ENCODE measurements around the gene GSK3B. TPM values are rescaled to one million over a fixed set of nuclear protein-coding genes. Genes with fewer than 3 reads are reported as not detected.

Gene GSK3B
- total and polyA plus RNA-seq, 12 donors: 7.5 to 57.1 (median 46.1) TPM

- TF ChIP-seq CTCF (IDR thresholded peaks at IDR 0.05): no peak
- Histone ChIP-seq H3K9me3 (no peaks in the 10 kb centered on the region), H3K36me3 (no peaks in the 10 kb centered on the region), H3K4me1 (no peaks in the 10 kb centered on the region), H3K27me3 (no peaks in the 10 kb centered on the region), H3K27ac (no peak overlapping the region), H3K4me3 (no peak overlapping the region)
- no peak for DNase-seq
- intact Hi-C loops (cut with DNase I): no loop called here
- WGBS, 2 donors: 94 to 99% methylated on average over 4 of the region's 4 CpGs
- no peak for ATAC-seq
These were observed 44.9 kb upstream of the GSK3B start for GRCh38 chr3:120139140-120139539.

- Histone ChIP-seq H3K27ac (no peak overlapping the region), H3K27me3 (no peaks in the 10 kb centered on the region), H3K4me1 (no peaks in the 10 kb centered on the region), H3K9me3 (no peaks in the 10 kb centered on the region), H3K4me3 (no peak overlapping the region), H3K36me3 (no peaks in the 10 kb centered on the region)
- DNase-seq (no peak), ATAC-seq (no peak)
- TF ChIP-seq CTCF (IDR thresholded peaks at IDR 0.05): no peak
- whole genome bisulfite sequencing, 2 donors: 52 to 61% methylated on average over 2 of the region's 2 CpGs
- intact Hi-C loops (cut with DNase I): no loop called here
These were observed 43.3 kb upstream of the GSK3B start for GRCh38 chr3:120137548-120137947.

- no peak for TF ChIP-seq CTCF (IDR thresholded peaks at IDR 0.05)
- Histone ChIP-seq H3K4me1 (no peaks in the 10 kb centered on the region), H3K4me3 (no peak overlapping the region), H3K27me3 (no peaks in the 10 kb centered on the region), H3K36me3 (no peaks in the 10 kb centered on the region), H3K9me3 (no peaks in the 10 kb centered on the region), H3K27ac (no peak overlapping the region)
- 83 to 90% methylated on average over 3 of the region's 3 CpGs for WGBS, 2 donors
- intact Hi-C loops (cut with DNase I): no loop called here
- ATAC-seq (no peak), DNase-seq (no peak)
These were observed 36.4 kb upstream of the GSK3B start for GRCh38 chr3:120130656-120131055.

GRCh38 chr3:120129718-120130513 lies 35.7 kb upstream of the GSK3B start:
- Histone ChIP-seq H3K4me3 (no peak overlapping the region), H3K4me1 (no peaks in the 10 kb centered on the region), H3K9me3 (no peaks in the 10 kb centered on the region), H3K27me3 (no peaks in the 10 kb centered on the region), H3K36me3 (no peaks in the 10 kb centered on the region), H3K27ac (no peak overlapping the region)
- no peak for TF ChIP-seq CTCF (IDR thresholded peaks at IDR 0.05)
- intact Hi-C loops (cut with DNase I): no loop called here
- 88 to 92% methylated on average over 2 of the region's 2 CpGs for WGBS, 2 donors
- DNase-seq (no peak), ATAC-seq (no peak)

Data from heart right ventricle (tissue), 16 donors.